DND-41 (cell line): ENCODE results near the gene RANBP9.
A peak's percentile ranks its signal among the peaks of the same experiment; 100 is the strongest.

Experiments
- ATAC-seq: fragments of 200-7000 bp; cut with Tn5 transposase; 3 replicates; pipeline ENCODE4 v1.9.1; 2021; ENCODE audit warnings: low read depth; ENCODE audit not compliant: insufficient read depth
- DNase-seq: peaks from one replicate; pipeline ENCODE4 v3.0.0-alpha.2; 2020
- H2AFZ ChIP-seq: 2 replicates; pipeline ENCODE4 v1.6.0; 2012; ENCODE audit warnings: low read depth, low read length
- H3K27ac ChIP-seq: 2 replicates; pipeline ENCODE4 v1.5.1; 2012; ENCODE audit warnings: low read length, inconsistent platforms
- H3K27me3 ChIP-seq: fragments of 200-600 bp; sonication (generic); 2 replicates; pipeline ENCODE4 v1.6.0; 2012; ENCODE audit warnings: low read length, mild to moderate bottlenecking, inconsistent platforms; ENCODE audit not compliant: insufficient read depth, poor library complexity
- H3K36me3 ChIP-seq: 2 replicates; pipeline ENCODE4 v1.5.1; 2012; ENCODE audit warnings: low read length, inconsistent platforms; ENCODE audit not compliant: insufficient read depth
- H3K4me1 ChIP-seq: 2 replicates; pipeline ENCODE4 v1.5.1; 2012; ENCODE audit warnings: mild to moderate bottlenecking, low read length; ENCODE audit not compliant: insufficient read depth
- H3K4me2 ChIP-seq: 2 replicates; pipeline ENCODE4 v1.6.0; 2012; ENCODE audit warnings: mild to moderate bottlenecking, moderate library complexity, low read length, inconsistent platforms; ENCODE audit not compliant: insufficient read depth
- H3K4me3 ChIP-seq, 2 experiments: fragments of 200-600 bp in 1 of 2; shearing (Covaris generic) in 1 of 2; 2 replicates each; pipeline ENCODE4 v1.5.1; 2012 to 2016; ENCODE audit warnings: inconsistent platforms in 2 of 2, low read length in 2 of 2, mild to moderate bottlenecking in 2 of 2, low read depth in 1 of 2, moderate library complexity in 1 of 2
- H3K79me2 ChIP-seq: 2 replicates; pipeline ENCODE4 v1.6.0; 2012; ENCODE audit warnings: low read length, inconsistent platforms; ENCODE audit not compliant: insufficient read depth
- H3K9ac ChIP-seq: 2 replicates; pipeline ENCODE4 v1.6.0; 2012; ENCODE audit warnings: low read depth, mild to moderate bottlenecking, inconsistent platforms, low read length, moderate library complexity
- H3K9me3 ChIP-seq: 2 replicates; pipeline ENCODE4 v1.5.1; 2012; ENCODE audit warnings: low read length, moderate library complexity, mild to moderate bottlenecking, inconsistent platforms; ENCODE audit not compliant: insufficient read depth, severe bottlenecking
- H4K20me1 ChIP-seq: 2 replicates; pipeline ENCODE4 v1.6.0; 2012; ENCODE audit warnings: low read length; ENCODE audit not compliant: insufficient read depth
- EZH2 ChIP-seq: IDR thresholded peaks from 3 replicates; pipeline ENCODE4 v1.6.1; 2012; ENCODE audit warnings: borderline replicate concordance, low read depth, mild to moderate bottlenecking, moderate library complexity, low read length, inconsistent platforms; ENCODE audit not compliant: severe bottlenecking
- TF ChIP-seq, protein P1 (sequence below): IDR thresholded peaks from 2 replicates; pipeline ENCODE4 v1.5.1; 2012; ENCODE audit warnings: borderline replicate concordance, low read length, moderate library complexity, mild to moderate bottlenecking; ENCODE audit not compliant: poor library complexity, severe bottlenecking; ENCODE audit errors: extremely low read depth

The RANBP9 gene

DNA sequence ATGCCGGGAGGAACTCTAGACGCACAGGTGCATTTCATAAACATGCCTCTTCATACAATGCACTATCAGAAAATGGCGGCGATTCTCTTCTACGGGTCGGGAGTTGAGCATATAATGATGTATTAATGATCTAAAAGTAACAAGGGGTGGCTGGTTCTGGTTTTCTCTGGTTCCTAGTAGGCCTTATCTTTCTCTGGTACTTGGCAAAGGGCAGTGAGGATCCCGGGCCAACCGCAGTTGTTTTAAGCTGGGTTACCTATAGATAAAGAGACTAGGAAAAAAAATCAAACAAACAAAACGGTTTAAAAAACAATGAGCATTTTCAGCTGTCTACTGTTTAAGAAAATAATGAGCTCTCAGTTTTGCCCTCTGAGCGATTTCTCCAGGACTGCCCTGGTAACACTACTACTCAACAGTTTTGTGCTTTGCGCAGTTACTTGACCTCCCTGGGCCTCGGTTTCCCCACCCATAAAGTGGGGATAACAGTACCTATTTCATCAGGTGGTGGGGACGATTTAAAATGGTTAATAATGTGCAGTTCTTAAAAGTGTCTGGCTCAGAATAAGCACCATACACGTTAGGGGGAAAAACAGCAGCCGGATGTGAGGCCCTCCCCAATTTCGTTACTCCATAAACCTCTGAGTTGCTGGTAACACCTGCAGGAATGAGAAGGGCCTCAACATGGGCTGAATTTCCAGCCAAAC is 138.5 kb downstream of the RANBP9 start:
- ATAC-seq (no peak), DNase-seq (no peak)
- Histone ChIP-seq H3K4me1 (peaks cover 14% of the 10 kb centered on the region), H2AFZ (peak overlapping the region; percentile 99), H3K9me3 (no peaks in the 10 kb centered on the region), H4K20me1 (no peaks in the 10 kb centered on the region), H3K79me2 (peaks cover 8% of the 10 kb centered on the region), H3K27ac (peak overlapping the region; percentile 98), H3K27me3 (no peaks in the 10 kb centered on the region), H3K4me3 (peak overlapping the region in 1 of 2 experiments; percentile 99; a peak in 2 of 4 replicates), H3K36me3 (no peaks in the 10 kb centered on the region; the same call in 1 of the 2 replicates), H3K4me2 (peak overlapping the region; percentile 99), H3K9ac (peak overlapping the region; percentile 100)
- no peak for TF ChIP-seq EZH2
- TF ChIP-seq, protein P1, sequence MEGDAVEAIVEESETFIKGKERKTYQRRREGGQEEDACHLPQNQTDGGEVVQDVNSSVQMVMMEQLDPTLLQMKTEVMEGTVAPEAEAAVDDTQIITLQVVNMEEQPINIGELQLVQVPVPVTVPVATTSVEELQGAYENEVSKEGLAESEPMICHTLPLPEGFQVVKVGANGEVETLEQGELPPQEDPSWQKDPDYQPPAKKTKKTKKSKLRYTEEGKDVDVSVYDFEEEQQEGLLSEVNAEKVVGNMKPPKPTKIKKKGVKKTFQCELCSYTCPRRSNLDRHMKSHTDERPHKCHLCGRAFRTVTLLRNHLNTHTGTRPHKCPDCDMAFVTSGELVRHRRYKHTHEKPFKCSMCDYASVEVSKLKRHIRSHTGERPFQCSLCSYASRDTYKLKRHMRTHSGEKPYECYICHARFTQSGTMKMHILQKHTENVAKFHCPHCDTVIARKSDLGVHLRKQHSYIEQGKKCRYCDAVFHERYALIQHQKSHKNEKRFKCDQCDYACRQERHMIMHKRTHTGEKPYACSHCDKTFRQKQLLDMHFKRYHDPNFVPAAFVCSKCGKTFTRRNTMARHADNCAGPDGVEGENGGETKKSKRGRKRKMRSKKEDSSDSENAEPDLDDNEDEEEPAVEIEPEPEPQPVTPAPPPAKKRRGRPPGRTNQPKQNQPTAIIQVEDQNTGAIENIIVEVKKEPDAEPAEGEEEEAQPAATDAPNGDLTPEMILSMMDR: no peak

DNA sequence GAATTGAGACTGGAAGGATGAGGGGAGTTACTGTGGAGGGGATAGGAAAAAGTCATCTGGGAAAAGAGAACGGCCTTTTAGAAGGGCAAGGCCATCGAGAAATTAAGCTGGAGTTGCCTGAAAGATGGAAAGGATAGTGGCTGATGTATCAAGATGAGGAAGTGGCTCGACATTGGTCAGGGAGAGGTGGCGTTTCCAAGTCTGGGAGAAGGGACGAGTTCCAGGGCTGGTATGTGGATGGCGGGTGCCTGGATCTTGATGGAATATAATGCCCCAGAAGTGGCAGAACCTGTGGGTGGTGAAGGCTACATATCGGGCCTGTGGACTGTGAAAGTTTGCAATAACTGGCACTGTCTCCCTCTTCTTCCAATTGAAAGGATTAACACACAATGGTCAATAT is 139.4 kb downstream of the RANBP9 start:
- Histone ChIP-seq H3K4me2 (no peak overlapping the region), H3K4me3 (no peak overlapping the region), H3K4me1 (peaks cover 14% of the 10 kb centered on the region), H3K9me3 (no peaks in the 10 kb centered on the region), H3K27me3 (peaks cover under 1% of the 10 kb centered on the region), H3K27ac (no peak overlapping the region), H2AFZ (no peak overlapping the region), H3K36me3 (no peaks in the 10 kb centered on the region; the same call in 1 of the 2 replicates), H3K79me2 (peaks cover 8% of the 10 kb centered on the region), H4K20me1 (no peaks in the 10 kb centered on the region), H3K9ac (no peak overlapping the region)
- ATAC-seq: no peak
- DNase-seq: no peak
- TF ChIP-seq, protein P1: no peak
- no peak for TF ChIP-seq EZH2
